ENCODE results near the gene CFAP126. TPM values are rescaled to one million over a fixed set of nuclear protein-coding genes. Genes with fewer than 3 reads are reported as not detected.
"Not testable (repeated sequence)": the region's sequence is repeated elsewhere in the genome, so short reads cannot be mapped to it uniquely, and the experiment has no call there.

CFAP126 gene
- total and polyA plus RNA-seq, 12 donors, result 0.28 to 0.29 TPM; not detected in 10

- peak; percentile 87 to 97 (median 89) for DNase-seq
- Histone ChIP-seq H3K4me3 (peak overlapping the region; percentile 25 to 69 (median 63)), H3K27ac (peak overlapping the region; percentile 96 to 100 (median 99)), H3K9me3 (replicated peaks in 1 of 3) (no peaks in the 10 kb centered on the region), H3K36me3 (replicated peaks in 1 of 2) (no peaks in the 10 kb centered on the region), H3K4me1 (replicated peaks in 1 of 2) (peaks cover 0 to 12% of the 10 kb centered on the region in 2 donors), H3K27me3 (no peaks in the 10 kb centered on the region)
- intact Hi-C loops (cut with DNase I), result no loop called here
- TF ChIP-seq POLR2A (IDR thresholded peaks at IDR 0.05) (peak; percentile 41 to 60), CTCF (IDR thresholded peaks at IDR 0.05) (peak in 5 of 6 experiments; percentile 34 to 65 (median 50))
- 0% methylated on average over 23 to 53 of the region's 53 CpGs for WGBS, 4 donors
These were observed 31.8 kb upstream of the CFAP126 start for GRCh38 chr1:161399257-161399998.

- Histone ChIP-seq H3K4me1 (replicated peaks in 1 of 2) (peaks cover 0 to 12% of the 10 kb centered on the region in 2 donors), H3K4me3 (peak overlapping the region in 2 of 4 donors; percentile 63 to 69), H3K27me3 (no peaks in the 10 kb centered on the region), H3K9me3 (replicated peaks in 1 of 3) (no peaks in the 10 kb centered on the region), H3K27ac (peak overlapping the region; percentile 96 to 100 (median 99)), H3K36me3 (replicated peaks in 1 of 2) (no peaks in the 10 kb centered on the region)
- DNase-seq, result no peak
- intact Hi-C loops (cut with DNase I), result no loop called here
- TF ChIP-seq POLR2A (IDR thresholded peaks at IDR 0.05) (no peak), CTCF (IDR thresholded peaks at IDR 0.05) (no peak)
- WGBS, 4 donors, result 8 to 12% (median 10%) methylated on average over 11 to 17 of the region's 17 CpGs
These were observed 31.2 kb upstream of the CFAP126 start for GRCh38 chr1:161398900-161399256.

- H3K27ac ChIP-seq; H3K4me3 ChIP-seq; intact Hi-C loops (cut with DNase I); H3K9me3 ChIP-seq (replicated peaks in 1 of 3); DNase-seq; H3K36me3 ChIP-seq (replicated peaks in 1 of 2); H3K27me3 ChIP-seq: not testable (repeated sequence)
- H3K4me1 ChIP-seq (replicated peaks in 1 of 2), result peaks cover 0 to 12% of the 10 kb centered on the region in 2 donors
- 87 to 94% (median 91%) methylated on average over 8 of the region's 8 CpGs for WGBS, 4 donors
These were observed 29.4 kb upstream of the CFAP126 start for GRCh38 chr1:161397038-161397437.

GRCh38 chr1:161393151-161393550, 25.5 kb upstream of the CFAP126 start:
- Histone ChIP-seq H3K27me3 (no peaks in the 10 kb centered on the region), H3K4me3 (no peak overlapping the region), H3K9me3 (replicated peaks in 1 of 3) (no peaks in the 10 kb centered on the region), H3K36me3 (replicated peaks in 1 of 2) (no peaks in the 10 kb centered on the region), H3K27ac (no peak overlapping the region), H3K4me1 (replicated peaks in 1 of 2) (peaks cover 10% of the 10 kb centered on the region in 2 donors)
- TF ChIP-seq POLR2A (IDR thresholded peaks at IDR 0.05) (no peak), CTCF (IDR thresholded peaks at IDR 0.05) (no peak)
- intact Hi-C loops (cut with DNase I), result no loop called here
- DNase-seq, result no peak

- no peak overlapping the region for H3K27ac ChIP-seq
- H3K4me1 ChIP-seq (replicated peaks in 1 of 2), result peaks cover 10% of the 10 kb centered on the region in 2 donors
- DNase-seq, result no peak
- H3K27me3 ChIP-seq, result no peaks in the 10 kb centered on the region
- TF ChIP-seq CTCF (IDR thresholded peaks at IDR 0.05), result no peak
- TF ChIP-seq POLR2A (IDR thresholded peaks at IDR 0.05), result no peak
- no peaks in the 10 kb centered on the region for H3K36me3 ChIP-seq (replicated peaks in 1 of 2)
- 88 to 93% (median 91%) methylated on average over 8 of the region's 8 CpGs for WGBS, 4 donors
- no peaks in the 10 kb centered on the region for H3K9me3 ChIP-seq (replicated peaks in 1 of 3)
- no peak overlapping the region for H3K4me3 ChIP-seq
- intact Hi-C loops (cut with DNase I), result no loop called here
These were observed 23.9 kb upstream of the CFAP126 start for GRCh38 chr1:161391611-161392010.

GRCh38 chr1:161391136-161391535, 23.5 kb upstream of the CFAP126 start:
- H3K27me3 ChIP-seq; H3K27ac ChIP-seq; H3K9me3 ChIP-seq (replicated peaks in 1 of 3); H3K4me3 ChIP-seq; intact Hi-C loops (cut with DNase I); DNase-seq; H3K36me3 ChIP-seq (replicated peaks in 1 of 2): not testable (repeated sequence)
- H3K4me1 ChIP-seq (replicated peaks in 1 of 2), result peaks cover 10% of the 10 kb centered on the region in 2 donors
- WGBS, 4 donors, result 89 to 95% (median 94%) methylated on average over 7 of the region's 7 CpGs
